Measurements from ENCODE around the gene UBE2S. TPM values are rescaled to one million over a fixed set of nuclear protein-coding genes. Genes with fewer than 3 reads are reported as not detected.

The UBE2S gene
- polyA plus RNA-seq, 1 donor from 2014 or later, result 119 TPM

DNA sequence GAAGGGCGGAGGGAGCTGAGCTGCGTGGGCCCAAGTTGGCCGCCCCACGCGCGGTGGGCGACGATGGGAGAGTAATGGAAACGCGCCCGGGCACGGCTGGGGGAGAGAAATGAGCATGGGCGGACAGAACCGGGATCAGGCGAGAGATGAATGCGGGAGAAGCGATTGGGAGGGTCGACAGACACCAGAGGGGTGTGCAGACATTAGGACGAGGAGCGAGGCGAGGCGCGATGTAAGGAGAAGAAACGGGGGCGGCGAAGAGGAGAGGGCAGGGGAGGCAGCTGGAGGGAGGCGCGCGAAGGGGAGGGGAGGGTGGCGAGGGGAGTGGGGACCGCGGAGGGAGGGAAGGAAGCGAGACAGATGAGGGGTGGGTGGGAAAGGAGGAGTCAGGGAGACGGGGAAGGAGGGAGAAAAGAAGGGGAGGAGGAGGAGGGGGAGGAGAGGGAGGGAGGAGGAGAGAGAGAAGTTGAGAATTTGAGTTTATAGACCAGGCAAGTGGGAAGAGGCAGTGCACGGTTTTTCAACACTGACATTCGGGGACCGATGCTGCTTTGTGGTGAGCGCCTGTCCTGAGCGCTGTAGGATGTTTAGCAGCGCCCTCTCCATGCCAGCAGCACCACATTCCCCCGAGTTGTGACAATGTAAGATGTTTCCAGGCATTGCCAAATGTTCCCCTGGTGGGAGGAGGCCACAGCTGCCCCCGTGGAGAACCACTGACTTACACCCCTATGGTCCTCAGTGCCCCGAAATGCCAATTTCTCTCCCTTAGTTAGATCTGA, 35.6 kb upstream of the UBE2S start, which contains the start of gene SHISA7:
SHISA7 (minus strand) TSS at position 256 of the 779 bp plus-strand sequence. CDS start 437 bp downstream, outside the sequence.
- no peaks in the 10 kb centered on the region for H3K36me3 ChIP-seq (ENCODE audit: insufficient read depth, low read length)
- TF ChIP-seq, protein P1, sequence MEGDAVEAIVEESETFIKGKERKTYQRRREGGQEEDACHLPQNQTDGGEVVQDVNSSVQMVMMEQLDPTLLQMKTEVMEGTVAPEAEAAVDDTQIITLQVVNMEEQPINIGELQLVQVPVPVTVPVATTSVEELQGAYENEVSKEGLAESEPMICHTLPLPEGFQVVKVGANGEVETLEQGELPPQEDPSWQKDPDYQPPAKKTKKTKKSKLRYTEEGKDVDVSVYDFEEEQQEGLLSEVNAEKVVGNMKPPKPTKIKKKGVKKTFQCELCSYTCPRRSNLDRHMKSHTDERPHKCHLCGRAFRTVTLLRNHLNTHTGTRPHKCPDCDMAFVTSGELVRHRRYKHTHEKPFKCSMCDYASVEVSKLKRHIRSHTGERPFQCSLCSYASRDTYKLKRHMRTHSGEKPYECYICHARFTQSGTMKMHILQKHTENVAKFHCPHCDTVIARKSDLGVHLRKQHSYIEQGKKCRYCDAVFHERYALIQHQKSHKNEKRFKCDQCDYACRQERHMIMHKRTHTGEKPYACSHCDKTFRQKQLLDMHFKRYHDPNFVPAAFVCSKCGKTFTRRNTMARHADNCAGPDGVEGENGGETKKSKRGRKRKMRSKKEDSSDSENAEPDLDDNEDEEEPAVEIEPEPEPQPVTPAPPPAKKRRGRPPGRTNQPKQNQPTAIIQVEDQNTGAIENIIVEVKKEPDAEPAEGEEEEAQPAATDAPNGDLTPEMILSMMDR (IDR thresholded peaks at IDR 0.05; ENCODE audit: poor library complexity, severe bottlenecking), result peak; percentile 18
- no peak for TF ChIP-seq EZH2 (IDR thresholded peaks at IDR 0.05; ENCODE audit: borderline replicate concordance, insufficient read depth, low read length, poor library complexity, severe bottlenecking)
- peaks cover 67% of the 10 kb centered on the region for H3K27me3 ChIP-seq (ENCODE audit: insufficient read depth, low read depth, low read length)
- H3F3A ChIP-seq (ENCODE audit: insufficient read depth, low read length, poor library complexity, severe bottlenecking), result no peaks in the 10 kb centered on the region
- H3K79me2 ChIP-seq (replicated peaks; ENCODE audit: insufficient read depth, low read length), result no peaks in the 10 kb centered on the region
- no peaks in the 10 kb centered on the region for H3K9me3 ChIP-seq (ENCODE audit: low read length)
- no peak within 1 kb of the TSS for H3K27ac ChIP-seq (ENCODE audit: low read length)
- peaks cover 6% of the 10 kb centered on the region for H4K20me1 ChIP-seq (ENCODE audit: insufficient read depth)
- H3K4me3 ChIP-seq (ENCODE audit: low read length), result peak within 1 kb of the TSS; percentile 60
- H2AFZ ChIP-seq (ENCODE audit: low read depth, low read length), result no peak within 1 kb of the TSS
- H3K4me2 ChIP-seq (ENCODE audit: low read length), result peak within 1 kb of the TSS; percentile 39
- H3K9ac ChIP-seq (ENCODE audit: low read length), result peak within 1 kb of the TSS; percentile 55
- no peaks in the 10 kb centered on the region for H3K9me2 ChIP-seq (ENCODE audit: insufficient read depth, low read length)

DNA sequence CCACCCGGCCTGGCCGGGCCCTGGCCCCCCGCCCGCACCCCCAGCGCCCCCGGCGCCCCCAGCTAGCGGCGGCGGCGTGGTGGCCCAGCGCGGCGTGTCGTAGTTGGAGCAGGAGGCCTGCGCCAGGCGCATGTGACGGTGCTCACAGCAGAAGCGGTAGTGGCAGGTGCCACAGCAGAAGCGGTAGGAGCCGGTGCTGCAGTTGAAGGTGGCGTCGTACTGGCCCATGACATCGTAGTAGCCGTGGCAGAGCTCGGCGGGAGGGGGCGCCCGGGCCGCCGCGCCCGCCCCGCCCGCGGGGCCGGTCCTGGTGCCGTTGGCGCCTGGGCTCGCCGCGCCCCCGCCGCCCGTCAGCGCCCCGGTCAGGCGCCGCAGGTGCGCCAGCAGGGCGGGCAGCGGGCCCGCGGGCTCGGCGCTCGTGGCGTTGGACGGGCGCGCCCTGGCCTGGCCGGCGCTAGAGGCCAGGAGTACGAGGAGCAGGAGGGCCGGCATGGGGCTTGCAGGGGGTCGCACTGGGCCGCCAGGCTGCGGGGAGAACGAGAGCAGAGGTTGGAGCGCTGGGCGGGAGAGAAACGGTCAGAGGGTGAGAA, 34.9 kb upstream of the UBE2S start:
- no peak overlapping the region for H3K4me2 ChIP-seq (ENCODE audit: low read length)
- peaks cover 6% of the 10 kb centered on the region for H4K20me1 ChIP-seq (ENCODE audit: insufficient read depth)

DNA sequence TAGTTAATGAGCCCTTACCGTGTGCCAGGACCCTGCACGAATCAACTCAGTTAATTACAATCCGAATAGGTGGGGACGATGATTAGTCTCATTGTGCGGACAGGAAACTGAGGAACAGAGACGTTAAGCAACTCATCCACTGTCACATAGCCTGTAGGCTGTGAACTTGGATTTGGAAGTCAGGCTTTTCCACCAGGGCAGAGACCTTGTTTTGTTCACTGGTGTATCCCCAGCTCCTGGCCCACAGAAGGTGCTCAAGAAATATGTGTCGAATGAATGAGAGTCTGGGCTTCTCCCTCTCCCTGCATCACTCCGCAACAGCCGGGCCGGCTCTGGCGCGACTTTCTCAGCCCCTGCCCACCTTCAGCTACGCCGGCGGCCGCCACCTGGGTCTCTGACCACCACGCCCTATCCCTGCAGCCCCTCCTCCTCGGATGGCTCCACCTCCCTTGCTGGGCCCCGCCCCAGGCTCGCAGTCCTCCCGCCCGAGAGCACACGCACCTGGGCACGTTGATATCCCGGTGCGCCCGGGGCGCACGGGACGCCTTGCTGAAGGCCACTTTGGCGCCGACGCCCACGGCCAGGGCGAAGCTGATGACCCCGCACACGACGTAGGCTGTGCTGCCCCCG, 34.2 kb upstream of the UBE2S start:
- no peak overlapping the region for H3K27ac ChIP-seq (ENCODE audit: low read length)
- H3K27me3 ChIP-seq (ENCODE audit: insufficient read depth, low read depth, low read length), result peaks cover 68% of the 10 kb centered on the region
- no peak overlapping the region for H2AFZ ChIP-seq (ENCODE audit: low read depth, low read length)
- peaks cover 6% of the 10 kb centered on the region for H4K20me1 ChIP-seq (ENCODE audit: insufficient read depth)
- no peaks in the 10 kb centered on the region for H3F3A ChIP-seq (ENCODE audit: insufficient read depth, low read length, poor library complexity, severe bottlenecking)
- no peaks in the 10 kb centered on the region for H3K9me2 ChIP-seq (ENCODE audit: insufficient read depth, low read length)
- no peaks in the 10 kb centered on the region for H3K79me2 ChIP-seq (replicated peaks; ENCODE audit: insufficient read depth, low read length)
- no peaks in the 10 kb centered on the region for H3K9me3 ChIP-seq (ENCODE audit: low read length)
- no peaks in the 10 kb centered on the region for H3K36me3 ChIP-seq (ENCODE audit: insufficient read depth, low read length)
- H3K4me3 ChIP-seq (ENCODE audit: low read length), result peak overlapping the region; percentile 45
- no peak overlapping the region for H3K4me2 ChIP-seq (ENCODE audit: low read length)
- H3K9ac ChIP-seq (ENCODE audit: low read length), result no peak overlapping the region
- TF ChIP-seq MXI1 (conservative IDR thresholded peaks at IDR 0.05; ENCODE audit: poor library complexity, severe bottlenecking) (no peak), EZH2 (IDR thresholded peaks at IDR 0.05; ENCODE audit: borderline replicate concordance, insufficient read depth, low read length, poor library complexity, severe bottlenecking) (no peak)

More for the DNA sequence above, 34.9 kb upstream of the UBE2S start:
- H3K9me3 ChIP-seq (ENCODE audit: low read length), result no peaks in the 10 kb centered on the region
- TF ChIP-seq, protein P1 (IDR thresholded peaks at IDR 0.05; ENCODE audit: poor library complexity, severe bottlenecking), result no peak
- TF ChIP-seq POLR2AphosphoS5 (IDR thresholded peaks at IDR 0.05) (peak; percentile 28), TAF1 (IDR thresholded peaks at IDR 0.05; ENCODE audit: low read depth) (peak; percentile 11)
- no peak overlapping the region for H3K27ac ChIP-seq (ENCODE audit: low read length)
- no peaks in the 10 kb centered on the region for H3F3A ChIP-seq (ENCODE audit: insufficient read depth, low read length, poor library complexity, severe bottlenecking)
- no peak overlapping the region for H2AFZ ChIP-seq (ENCODE audit: low read depth, low read length)
- H3K9ac ChIP-seq (ENCODE audit: low read length), result peak overlapping the region; percentile 55
- no peaks in the 10 kb centered on the region for H3K36me3 ChIP-seq (ENCODE audit: insufficient read depth, low read length)
- H3K9me2 ChIP-seq (ENCODE audit: insufficient read depth, low read length), result no peaks in the 10 kb centered on the region
- H3K27me3 ChIP-seq (ENCODE audit: insufficient read depth, low read depth, low read length), result peaks cover 68% of the 10 kb centered on the region
- peak overlapping the region; percentile 60 for H3K4me3 ChIP-seq (ENCODE audit: low read length)
- H3K79me2 ChIP-seq (replicated peaks; ENCODE audit: insufficient read depth, low read length), result no peaks in the 10 kb centered on the region
